Mesothelial cell of epicardium (in vitro differentiated cells): ENCODE data around the gene NPIPB8. TPM values are rescaled to one million over a fixed set of nuclear protein-coding genes. Genes with fewer than 3 reads are reported as not detected.
"Not testable (repeated sequence)": the region's sequence is repeated elsewhere in the genome, so short reads cannot be mapped to it uniquely, and the experiment has no call there.

Experiments
- DNase-seq, 2 experiments: peaks; one replicate each; pipeline ENCODE4 v3.0.0; 2021; ENCODE audit warnings: low spot score in 2 of 2; ENCODE audit not compliant: unreplicated experiment in 2 of 2
- H3K27ac Mint-ChIP-seq: 2 replicates; pipeline ENCODE4 v1.8.0; 2021; ENCODE audit warnings: mixed read lengths
- H3K27me3 Mint-ChIP-seq: 2 replicates; pipeline ENCODE4 v1.8.0; 2021; ENCODE audit warnings: low read depth, mixed read lengths
- H3K36me3 Mint-ChIP-seq: 2 replicates; pipeline ENCODE4 v1.8.0; 2021; ENCODE audit warnings: mixed read lengths
- H3K4me1 Mint-ChIP-seq: 2 replicates; pipeline ENCODE4 v1.8.0; 2021; ENCODE audit warnings: mixed read lengths
- H3K4me3 Mint-ChIP-seq: 2 replicates; pipeline ENCODE4 v1.8.0; 2021; ENCODE audit warnings: mild to moderate bottlenecking, moderate library complexity, mixed read lengths
- H3K9me3 Mint-ChIP-seq: 2 replicates; pipeline ENCODE4 v1.8.0; 2021; ENCODE audit warnings: mixed read lengths
- total RNA-seq: library from RNA; stranded (reverse); gene quantifications from 3 replicates; pipeline ENCODE4 v1.2.1, GENCODE V29; 2021

The NPIPB8 gene
- total RNA-seq, 1 donor from 2014 or later: 0.49 TPM

DNA sequence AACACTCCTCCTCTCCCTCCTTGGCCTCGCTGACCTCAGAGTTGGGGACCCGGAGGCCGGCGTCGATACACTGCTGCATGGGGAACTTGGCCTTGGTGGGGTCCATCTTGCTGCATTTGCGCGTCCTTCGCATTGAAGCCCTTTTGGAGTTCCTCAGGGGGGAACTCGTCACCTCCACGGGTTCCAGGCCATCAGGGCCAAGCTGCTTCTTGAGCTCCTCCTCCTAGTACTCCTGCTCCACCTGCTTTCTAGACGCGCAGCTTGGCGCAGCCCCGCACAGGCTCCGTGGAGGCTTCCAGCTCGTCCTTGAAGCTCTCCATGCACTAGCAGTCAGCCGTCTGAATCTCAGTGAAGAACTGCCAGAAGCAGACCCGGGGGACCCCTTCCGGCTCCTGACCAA, 62.5 kb downstream of the NPIPB8 start:
- DNase-seq, H3K4me3 Mint-ChIP-seq, H3K9me3 Mint-ChIP-seq, H3K36me3 Mint-ChIP-seq, H3K4me1 Mint-ChIP-seq, H3K27me3 Mint-ChIP-seq, H3K27ac Mint-ChIP-seq: not testable (repeated sequence)

- H3K36me3 Mint-ChIP-seq, H3K27ac Mint-ChIP-seq, DNase-seq, H3K4me1 Mint-ChIP-seq, H3K27me3 Mint-ChIP-seq, H3K9me3 Mint-ChIP-seq, H3K4me3 Mint-ChIP-seq: not testable (repeated sequence)
These were observed 63.5 kb downstream of the NPIPB8 start for GRCh38 chr16:28701384-28701783.

GRCh38 chr16:28704246-28704645, 66.4 kb downstream of the NPIPB8 start:
- H3K9me3 Mint-ChIP-seq, H3K4me1 Mint-ChIP-seq, H3K27me3 Mint-ChIP-seq, DNase-seq, H3K4me3 Mint-ChIP-seq, H3K36me3 Mint-ChIP-seq, H3K27ac Mint-ChIP-seq: not testable (repeated sequence)

Other genes with a start within 250 kb of the NPIPB8 start
- 73.8 to 99.7 TPM (median 91.5 TPM) in 3 replicates for gene EIF3CL, start 234.2 kb upstream of the NPIPB8 start, total RNA-seq
- gene NPIPB7, start 165.7 kb upstream of the NPIPB8 start, total RNA-seq: 0.40 to 0.41 TPM in 2 of 3 replicates, not detected in the other
- gene CLN3, start 146.0 kb upstream of the NPIPB8 start, total RNA-seq: 30.8 to 31.5 TPM (median 30.9 TPM) in 3 replicates
- gene APOBR, start 143.4 kb upstream of the NPIPB8 start, total RNA-seq: 0.09 to 0.14 TPM in 2 of 3 replicates, not detected in the other
- gene IL27, start 131.2 kb upstream of the NPIPB8 start, total RNA-seq: not detected in 3 replicates
- gene NUPR1, start 99.1 kb upstream of the NPIPB8 start, total RNA-seq: 12.3 to 13.9 TPM (median 13.3 TPM) in 3 replicates
- 21.6 to 27.2 TPM (median 24.7 TPM) in 3 replicates for gene SGF29, start 84.1 kb upstream of the NPIPB8 start, total RNA-seq
- 0.75 to 0.98 TPM (median 0.90 TPM) in 3 replicates for gene SULT1A2, start 41.0 kb upstream of the NPIPB8 start, total RNA-seq
- 8.3 to 9.9 TPM (median 9.7 TPM) in 3 replicates for gene SULT1A1, start 28.0 kb upstream of the NPIPB8 start, total RNA-seq
- 660 to 710 TPM (median 685 TPM) in 3 replicates for gene EIF3C, start 73.4 kb downstream of the NPIPB8 start, total RNA-seq
- 3.6 to 5.2 TPM (median 4.3 TPM) in 3 replicates for gene NPIPB9, start 113.7 kb downstream of the NPIPB8 start, total RNA-seq
- 215 to 230 TPM (median 219 TPM) in 3 replicates for gene ATXN2L, start 184.9 kb downstream of the NPIPB8 start, total RNA-seq
- gene TUFM, start 208.3 kb downstream of the NPIPB8 start, total RNA-seq: 122 to 134 TPM (median 127 TPM) in 3 replicates
- 73.9 to 78.5 TPM (median 76.8 TPM) in 3 replicates for gene SH2B1, start 225.8 kb downstream of the NPIPB8 start, total RNA-seq
- 2.9 to 3.6 TPM (median 3.0 TPM) in 3 replicates for gene ATP2A1, start 240.4 kb downstream of the NPIPB8 start, total RNA-seq